DMS 273 (cell line): ENCODE results near the gene PRDM5.

Experiments
- DNase-seq: peaks from one replicate; lab custom pipeline; 2025; ENCODE audit not compliant: unreplicated experiment; lab: John Stamatoyannopoulos, UW

Gene PRDM5

DNA sequence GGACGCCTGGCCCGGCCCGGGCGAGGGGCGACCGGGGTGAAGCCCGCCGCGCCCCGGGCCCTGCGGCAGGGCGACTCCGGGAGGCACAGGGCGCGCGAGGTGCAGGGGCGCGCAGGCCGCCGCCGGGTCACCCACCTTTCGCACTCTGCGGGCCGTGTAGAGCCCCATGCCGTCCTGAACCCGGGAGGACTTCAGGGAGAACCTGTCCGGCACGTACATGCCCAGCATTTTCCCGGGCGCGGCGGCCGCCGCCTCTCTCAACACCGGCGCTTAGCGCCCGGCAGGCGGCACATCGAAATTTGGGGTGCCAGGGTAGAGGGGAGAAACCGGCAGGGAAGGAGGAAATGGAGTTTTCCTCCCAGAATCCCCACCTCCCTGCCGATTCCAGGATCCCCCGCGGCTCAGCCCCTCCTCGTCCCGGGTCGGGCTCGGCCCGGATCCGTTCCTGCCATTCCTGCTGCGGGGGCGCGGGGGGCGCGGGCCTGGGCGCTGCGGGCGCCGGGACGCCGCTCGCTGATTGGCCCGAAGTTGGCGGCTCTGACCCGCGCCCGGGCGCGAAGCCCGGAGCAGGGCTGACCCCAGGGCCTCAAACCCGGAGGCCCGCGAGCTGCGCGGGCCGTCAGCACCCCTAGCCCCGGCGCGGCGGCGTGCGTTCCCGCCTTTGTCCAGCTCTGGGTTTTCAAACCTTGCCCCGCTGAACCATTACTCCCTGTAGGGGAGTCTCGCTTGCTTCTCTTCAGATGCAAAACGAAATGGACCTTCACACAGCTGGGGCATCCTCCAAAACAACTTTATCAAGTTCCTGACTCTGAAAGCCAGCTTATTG is at the start of gene PRDM5:
TSS of gene PRDM5 (minus strand) at position 346 of the 826 bp plus-strand sequence. CDS start at position 228, 118 bp downstream.
- peak; percentile 78 for DNase-seq

- no peak for DNase-seq
Observed at GRCh38 chr4:120971884-120972283, 49.4 kb upstream of the PRDM5 start.

- DNase-seq = no peak
Observed at GRCh38 chr4:120965938-120966337, 43.4 kb upstream of the PRDM5 start.

GRCh38 chr4:120964596-120964995 is 42.1 kb upstream of the PRDM5 start:
- no peak for DNase-seq

GRCh38 chr4:120963449-120963848 is 40.9 kb upstream of the PRDM5 start:
- no peak for DNase-seq

- no peak for DNase-seq
Observed at GRCh38 chr4:120960656-120961267, 38.2 kb upstream of the PRDM5 start.

DNA sequence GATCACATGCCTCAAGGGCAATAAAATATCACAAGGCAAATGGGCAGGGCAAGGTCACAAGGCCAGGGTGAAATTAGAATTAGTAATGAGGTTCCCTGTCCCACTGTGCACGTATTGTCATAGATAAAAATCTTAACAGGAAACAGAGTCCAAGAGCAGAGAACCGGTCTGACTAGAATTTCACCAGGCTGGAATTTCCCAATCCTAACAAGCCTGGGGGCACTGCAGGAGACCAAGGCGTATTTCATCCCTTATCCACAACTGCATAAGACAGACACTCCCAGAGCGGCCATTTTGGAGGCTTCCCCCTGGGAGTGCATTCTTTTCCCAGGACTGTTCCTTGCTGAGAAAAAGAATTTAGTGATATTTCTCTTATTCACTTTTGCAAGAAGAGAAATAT is 25.9 kb upstream of the PRDM5 start:
- DNase-seq = no peak

GRCh38 chr4:120942776-120943175 is 20.2 kb upstream of the PRDM5 start:
- DNase-seq = no peak

DNA sequence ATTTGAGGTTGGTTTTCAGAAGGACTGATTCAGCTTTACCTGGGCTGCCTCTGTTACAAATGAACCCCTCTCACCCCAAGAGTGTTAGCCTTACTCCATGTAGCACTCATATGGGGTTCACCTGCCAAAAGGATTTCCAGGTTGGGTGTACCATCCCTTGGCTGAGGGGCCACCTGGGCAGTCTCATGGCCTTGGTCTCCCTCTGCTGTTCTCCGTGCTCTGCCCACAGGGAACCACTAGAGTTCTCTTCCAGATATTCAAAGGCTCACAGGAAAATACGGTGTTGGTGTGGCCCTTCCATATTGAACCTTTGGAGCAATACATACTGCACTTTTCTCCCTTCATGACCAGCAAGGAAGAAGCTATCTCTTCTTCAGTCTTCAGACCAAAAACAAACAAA is 18.0 kb upstream of the PRDM5 start:
- no peak for DNase-seq

DNA sequence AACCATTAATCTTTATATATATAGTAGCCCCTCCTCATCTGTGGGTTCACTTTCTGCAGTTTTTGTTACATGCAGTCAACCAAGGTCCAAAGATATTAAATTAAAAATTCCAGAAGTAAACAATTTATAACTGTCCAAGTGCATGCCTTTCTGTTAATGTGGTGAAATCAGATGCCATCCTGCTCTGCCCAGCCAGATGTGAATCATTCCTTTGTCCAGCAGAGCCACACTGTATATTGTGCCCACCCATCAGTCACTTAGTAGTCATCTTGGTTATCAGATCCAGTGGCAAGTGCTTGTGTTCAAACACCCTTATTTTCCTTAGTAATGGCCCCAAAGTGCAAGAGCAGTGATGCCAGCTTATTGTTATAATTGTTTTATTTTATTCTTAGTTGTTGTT is 17.2 kb upstream of the PRDM5 start:
- no peak for DNase-seq

DNA sequence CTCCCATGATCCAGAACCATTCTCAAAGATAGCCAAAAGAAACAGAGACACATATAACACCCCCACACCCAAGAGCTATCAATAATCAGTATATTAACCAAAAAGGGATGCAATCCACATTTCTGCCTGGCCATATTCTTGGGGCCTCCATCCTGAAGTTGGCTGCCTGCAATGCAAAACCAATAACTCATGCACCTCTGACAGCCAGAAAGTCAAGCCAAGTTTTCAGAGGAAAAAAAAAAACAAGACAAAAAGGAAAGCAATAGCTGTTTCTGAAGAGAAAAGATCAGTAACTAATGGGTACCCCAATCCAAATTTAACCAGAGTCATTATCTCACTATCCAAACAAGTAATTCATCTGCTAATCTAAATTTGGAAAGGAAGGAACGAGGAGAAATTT is 7.3 kb upstream of the PRDM5 start:
- DNase-seq = no peak

GRCh38 chr4:120927801-120928409 is 5.4 kb upstream of the PRDM5 start:
- DNase-seq = no peak

GRCh38 chr4:120926358-120927025 is 4.0 kb upstream of the PRDM5 start:
- DNase-seq = no peak

GRCh38 chr4:120924931-120925330 is 2.4 kb upstream of the PRDM5 start:
- no peak for DNase-seq

DNA sequence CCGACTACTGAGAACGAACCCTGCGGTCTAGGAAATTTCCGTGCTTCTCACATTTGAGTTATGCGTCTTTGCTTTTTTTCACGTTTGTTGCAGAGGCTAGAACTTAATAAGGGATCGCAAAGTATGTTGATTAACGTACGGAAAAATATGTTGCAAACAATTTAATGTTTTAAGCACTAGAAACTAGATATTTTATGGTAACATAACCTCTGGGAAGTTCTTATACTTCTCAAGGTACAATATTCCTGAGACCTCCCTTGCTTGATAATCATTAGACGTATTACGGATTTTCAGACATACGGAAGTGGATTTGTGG is 639 bp upstream of the PRDM5 start:
- no peak for DNase-seq

- DNase-seq = peak; percentile 69
Observed at GRCh38 chr4:120921456-120922380, 808 bp downstream of the PRDM5 start.

- DNase-seq = no peak
Observed at GRCh38 chr4:120920666-120921065, 1.9 kb downstream of the PRDM5 start.

GRCh38 chr4:120919358-120919757 is 3.2 kb downstream of the PRDM5 start:
- peak; percentile 2 for DNase-seq

GRCh38 chr4:120918788-120919187 is 3.7 kb downstream of the PRDM5 start:
- DNase-seq = no peak

- DNase-seq = no peak
Observed at GRCh38 chr4:120918092-120918491, 4.4 kb downstream of the PRDM5 start.

DNA sequence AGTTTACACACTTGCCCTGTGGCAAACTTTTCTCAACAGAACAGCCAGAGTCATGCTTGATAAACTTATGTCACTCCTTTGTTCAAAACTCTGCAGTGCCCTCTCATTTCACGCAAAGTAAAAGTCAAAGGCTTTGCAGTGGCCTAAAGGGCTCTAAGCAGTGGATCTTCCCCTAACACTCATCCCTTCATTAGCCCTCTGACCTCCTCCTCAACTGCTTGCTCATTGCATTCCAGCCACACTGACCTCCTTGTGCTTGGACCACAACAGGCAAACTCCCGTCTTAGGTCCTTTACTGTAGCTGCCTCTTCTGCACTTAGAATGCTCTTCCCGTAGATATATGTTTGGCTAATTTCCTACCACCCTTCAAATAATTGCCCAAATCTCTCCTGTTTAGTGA is 5.6 kb downstream of the PRDM5 start:
- DNase-seq = no peak
